SU-DHL-6 (cell line): ENCODE measurements around the gene AKR1B15.

ENCODE experiments used
- H2AFZ ChIP-seq: fragments of 200-600 bp; sonication (generic); 2 replicates; pipeline ENCODE4 v1.6.1; 2014; ENCODE audit warnings: low read depth, mild to moderate bottlenecking, moderate library complexity, mixed read lengths, antibody characterized with exemption, low read length; ENCODE audit not compliant: severe bottlenecking
- H3F3A ChIP-seq: fragments of 200-600 bp; shearing (Covaris generic); 2 replicates; pipeline ENCODE4 v1.6.0; 2016; ENCODE audit warnings: antibody characterized with exemption, mild to moderate bottlenecking; ENCODE audit not compliant: insufficient read depth
- H3K27ac ChIP-seq: fragments of 200-600 bp; sonication (generic); 2 replicates; pipeline ENCODE4 v1.5.1; 2016; ENCODE audit warnings: low read depth, mild to moderate bottlenecking, low read length, moderate library complexity, mixed read lengths
- H3K27me3 ChIP-seq: fragments of 200-600 bp; sonication (generic), shearing (Covaris generic); 2 replicates; pipeline ENCODE4 v1.6.0; 2014; ENCODE audit warnings: mild to moderate bottlenecking, low read length
- H3K36me3 ChIP-seq: fragments of 200-600 bp; sonication (generic); 2 replicates; pipeline ENCODE4 v1.6.1; 2014; ENCODE audit warnings: mild to moderate bottlenecking, low read length, mixed read lengths
- H3K4me2 ChIP-seq: fragments of 300-600, 200-600 bp; shearing (Covaris generic), sonication (generic); 2 replicates; pipeline ENCODE4 v1.6.0; 2014; ENCODE audit warnings: low read length, low read depth, mild to moderate bottlenecking; ENCODE audit not compliant: poor library complexity, severe bottlenecking
- H3K4me3 ChIP-seq: fragments of 200-600 bp; sonication (generic); 2 replicates; pipeline ENCODE4 v1.5.1; 2014; ENCODE audit warnings: antibody characterized with exemption, low read length, mild to moderate bottlenecking, mixed read lengths; ENCODE audit not compliant: insufficient read depth, poor library complexity, severe bottlenecking
- H3K79me2 ChIP-seq: fragments of 200-600 bp; sonication (generic); 2 replicates; pipeline ENCODE4 v1.6.1; 2014; ENCODE audit warnings: mild to moderate bottlenecking, low read length, moderate library complexity; ENCODE audit not compliant: insufficient read depth
- H3K9ac ChIP-seq: fragments of 200-600 bp; sonication (generic); 2 replicates; pipeline ENCODE4 v1.7.0; 2014; ENCODE audit warnings: mild to moderate bottlenecking, low read length
- H3K9me2 ChIP-seq: fragments of 200-600 bp; sonication (generic); replicated peaks from 2 replicates; pipeline ENCODE4 v1.6.1; 2014; ENCODE audit warnings: low read length; ENCODE audit not compliant: insufficient read depth
- H3K9me3 ChIP-seq: fragments of 200-600 bp; sonication (generic); 2 replicates; pipeline ENCODE4 v1.6.1; 2014; ENCODE audit warnings: low read length, mixed read lengths; ENCODE audit not compliant: insufficient read depth
- H4K20me1 ChIP-seq: fragments of 200-600 bp; sonication (generic); 2 replicates; pipeline ENCODE4 v1.6.1; 2014; ENCODE audit warnings: low read depth, mild to moderate bottlenecking, antibody characterized with exemption, low read length, moderate library complexity, mixed read lengths
- EZH2phosphoT487 ChIP-seq: fragments of 200-600 bp; sonication (generic), shearing (Covaris generic); conservative IDR thresholded peaks from 2 replicates; pipeline ENCODE4 v1.6.1; 2018; ENCODE audit warnings: mild to moderate bottlenecking, antibody characterized with exemption, low read length, moderate library complexity, mixed read lengths
- TF ChIP-seq, protein P1 (sequence below): fragments of 200-600 bp; sonication (generic); IDR thresholded peaks from one replicate; pipeline ENCODE4 v1.5.1; 2017; ENCODE audit warnings: antibody characterized with exemption, mild to moderate bottlenecking, low read length, moderate library complexity; ENCODE audit not compliant: insufficient read depth, poor library complexity, severe bottlenecking

AKR1B15 gene

DNA sequence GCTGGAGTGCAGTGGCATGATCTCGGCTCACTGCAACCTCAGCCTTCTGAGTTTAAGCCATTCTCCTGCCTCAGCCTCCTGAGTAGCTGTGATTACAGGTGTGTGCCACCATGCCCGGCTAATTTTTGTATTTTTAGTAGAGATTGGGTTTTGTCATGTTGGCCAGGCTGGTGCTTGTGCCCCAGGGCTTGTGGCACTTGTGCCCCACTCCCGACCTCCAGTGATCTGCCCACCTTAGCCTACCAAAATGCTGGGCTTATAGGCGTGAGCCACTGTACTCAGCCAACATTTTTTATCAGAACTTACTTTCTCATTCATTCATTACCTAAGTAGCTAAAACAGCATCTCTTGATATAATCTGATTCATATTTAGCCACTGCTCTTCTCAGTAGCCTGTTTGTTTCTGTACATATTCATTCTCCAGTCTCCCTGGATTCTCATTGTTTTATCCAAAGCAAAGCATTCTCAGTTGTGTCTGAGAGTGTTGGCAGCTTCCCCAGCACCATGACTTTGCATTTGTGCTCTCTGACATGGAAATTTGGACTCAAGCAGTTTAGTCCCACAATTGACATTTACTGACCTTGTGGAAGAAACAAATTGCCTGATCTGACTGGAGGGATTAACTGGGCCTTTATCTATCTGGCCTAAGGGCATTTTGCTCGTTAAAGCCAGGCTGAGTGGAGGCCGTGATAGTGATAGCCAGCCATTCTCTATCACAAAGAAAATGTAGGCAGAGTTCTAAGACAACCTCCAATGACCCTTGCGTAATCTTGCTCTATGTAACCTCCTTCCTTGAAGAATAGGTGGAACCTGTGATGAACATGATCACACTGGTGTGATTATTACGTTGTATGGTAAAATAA is 44.9 kb downstream of the AKR1B15 start:
- H3K4me3 ChIP-seq = no peak overlapping the region
- TF ChIP-seq, protein P1, sequence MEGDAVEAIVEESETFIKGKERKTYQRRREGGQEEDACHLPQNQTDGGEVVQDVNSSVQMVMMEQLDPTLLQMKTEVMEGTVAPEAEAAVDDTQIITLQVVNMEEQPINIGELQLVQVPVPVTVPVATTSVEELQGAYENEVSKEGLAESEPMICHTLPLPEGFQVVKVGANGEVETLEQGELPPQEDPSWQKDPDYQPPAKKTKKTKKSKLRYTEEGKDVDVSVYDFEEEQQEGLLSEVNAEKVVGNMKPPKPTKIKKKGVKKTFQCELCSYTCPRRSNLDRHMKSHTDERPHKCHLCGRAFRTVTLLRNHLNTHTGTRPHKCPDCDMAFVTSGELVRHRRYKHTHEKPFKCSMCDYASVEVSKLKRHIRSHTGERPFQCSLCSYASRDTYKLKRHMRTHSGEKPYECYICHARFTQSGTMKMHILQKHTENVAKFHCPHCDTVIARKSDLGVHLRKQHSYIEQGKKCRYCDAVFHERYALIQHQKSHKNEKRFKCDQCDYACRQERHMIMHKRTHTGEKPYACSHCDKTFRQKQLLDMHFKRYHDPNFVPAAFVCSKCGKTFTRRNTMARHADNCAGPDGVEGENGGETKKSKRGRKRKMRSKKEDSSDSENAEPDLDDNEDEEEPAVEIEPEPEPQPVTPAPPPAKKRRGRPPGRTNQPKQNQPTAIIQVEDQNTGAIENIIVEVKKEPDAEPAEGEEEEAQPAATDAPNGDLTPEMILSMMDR = no peak
- no peak for TF ChIP-seq EZH2phosphoT487
- no peaks in the 10 kb centered on the region for H3F3A ChIP-seq
- no peaks in the 10 kb centered on the region for H3K79me2 ChIP-seq
- no peaks in the 10 kb centered on the region for H3K36me3 ChIP-seq
- H3K9me3 ChIP-seq = no peaks in the 10 kb centered on the region
- no peaks in the 10 kb centered on the region for H3K27me3 ChIP-seq
- H3K9me2 ChIP-seq = no peaks in the 10 kb centered on the region
- H4K20me1 ChIP-seq = no peaks in the 10 kb centered on the region
- H3K9ac ChIP-seq = no peak overlapping the region
- H3K27ac ChIP-seq = no peak overlapping the region
- no peak overlapping the region for H3K4me2 ChIP-seq
- H2AFZ ChIP-seq = no peak overlapping the region

DNA sequence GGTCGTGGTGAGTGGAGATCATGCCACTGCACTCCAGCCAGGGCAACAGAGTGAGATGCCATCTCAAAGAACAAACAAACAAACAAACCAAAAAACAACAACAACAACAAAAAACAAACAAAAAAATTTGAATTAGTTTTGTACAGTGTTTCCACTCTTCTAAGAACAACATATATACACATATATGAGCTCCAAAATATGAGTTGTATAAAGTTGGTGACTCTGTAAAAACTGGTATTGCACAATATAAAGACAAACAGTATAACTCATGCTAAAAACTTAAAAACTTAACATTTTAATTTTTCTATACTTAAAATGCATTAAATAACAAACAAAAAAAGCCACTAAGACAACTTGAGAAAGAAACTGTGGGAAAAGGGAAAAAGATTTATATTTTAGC is 46.0 kb downstream of the AKR1B15 start:
- no peaks in the 10 kb centered on the region for H3K9me2 ChIP-seq
- no peak overlapping the region for H3K9ac ChIP-seq
- H3K4me2 ChIP-seq = no peak overlapping the region
- H2AFZ ChIP-seq = no peak overlapping the region
- no peaks in the 10 kb centered on the region for H3K36me3 ChIP-seq
- no peaks in the 10 kb centered on the region for H3K9me3 ChIP-seq
- no peaks in the 10 kb centered on the region for H3F3A ChIP-seq
- no peaks in the 10 kb centered on the region for H3K27me3 ChIP-seq
- no peak overlapping the region for H3K4me3 ChIP-seq
- TF ChIP-seq, protein P1 = no peak
- no peak for TF ChIP-seq EZH2phosphoT487
- H3K27ac ChIP-seq = no peak overlapping the region
- H4K20me1 ChIP-seq = no peaks in the 10 kb centered on the region
- no peaks in the 10 kb centered on the region for H3K79me2 ChIP-seq

DNA sequence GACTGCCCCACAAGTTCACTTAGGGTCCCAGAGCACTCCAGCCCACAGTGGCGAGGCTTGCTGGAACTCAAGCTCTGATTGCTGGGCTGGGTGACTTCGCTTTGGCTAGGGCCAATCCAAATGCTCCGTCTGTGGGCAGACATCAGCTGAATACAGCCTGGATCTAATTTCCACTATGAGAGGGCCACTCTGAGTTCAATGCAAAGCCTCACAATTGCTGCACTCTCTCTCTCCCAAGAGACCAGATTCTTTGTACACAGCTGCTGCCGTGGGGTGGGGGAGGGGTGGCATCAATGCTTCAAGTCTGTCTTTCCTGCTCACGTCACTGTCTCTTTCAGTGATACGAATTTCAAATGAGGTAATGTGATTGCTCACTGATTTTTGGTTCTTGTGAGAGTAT is 50.5 kb downstream of the AKR1B15 start:
- no peak overlapping the region for H3K4me3 ChIP-seq
- no peaks in the 10 kb centered on the region for H3F3A ChIP-seq
- no peak overlapping the region for H2AFZ ChIP-seq
- TF ChIP-seq EZH2phosphoT487 = no peak
- TF ChIP-seq, protein P1 = no peak
- no peaks in the 10 kb centered on the region for H3K9me3 ChIP-seq
- no peaks in the 10 kb centered on the region for H4K20me1 ChIP-seq
- no peak overlapping the region for H3K9ac ChIP-seq
- no peaks in the 10 kb centered on the region for H3K79me2 ChIP-seq
- H3K9me2 ChIP-seq = no peaks in the 10 kb centered on the region
- H3K36me3 ChIP-seq = no peaks in the 10 kb centered on the region
- H3K4me2 ChIP-seq = no peak overlapping the region
- no peak overlapping the region for H3K27ac ChIP-seq
- H3K27me3 ChIP-seq = no peaks in the 10 kb centered on the region
